GM12878 (cell line): Measurements from ENCODE around the gene RBKS. TPM values are rescaled to one million over a fixed set of nuclear protein-coding genes. Genes with fewer than 3 reads are reported as not detected.

Source experiments
- ATAC-seq: fragments of 200-7000 bp; cut with Tn5 transposase; 3 replicates; pipeline ENCODE4 v1.9.1; 2020; ENCODE audit warnings: mild to moderate bottlenecking, moderate library complexity
- BruUV-seq: library from RNA; stranded (reverse); fragments of 400-500 nt; replicated peaks from 2 replicates; lab custom pipeline; 2021; lab: Mats Ljungman, UMichigan
- CTCF ChIA-PET: fragments of 300-600 bp; sonication (Branson Sonifier 250); formaldehyde crosslinking; extraction: SDS; loops from one replicate; lab custom pipeline; 2021; ENCODE audit warnings: inconsistent platforms; lab: Yijun Ruan, JAX
- POLR2A ChIA-PET: fragments of 350-600 bp; formaldehyde crosslinking; extraction: SDS; loops from one replicate; lab custom pipeline; 2021; ENCODE audit warnings: inconsistent platforms; lab: Charles Lee
- RAD21 ChIA-PET: fragments of 300-600 bp; sonication (Branson Sonifier 250); formaldehyde crosslinking; loops from one replicate; lab custom pipeline; 2023; ENCODE audit warnings: antibody characterized with exemption; ENCODE audit not compliant: unreplicated experiment; lab: Charles Lee
- SMC1A ChIA-PET: fragments of 300-600 bp; sonication (Branson Sonifier 250); formaldehyde crosslinking; loops from one replicate; lab custom pipeline; 2023; ENCODE audit not compliant: unreplicated experiment, uncharacterized antibody; lab: Charles Lee
- DNase-seq: peaks from one replicate; pipeline ENCODE4 v3.0.0-alpha.2; 2011; ENCODE audit warnings: low read depth, low spot score
- FAIRE-seq: peaks from 3 replicates; lab custom pipeline; 2011; peaks lifted over from hg19 to GRCh38; lab: Jason Lieb, UNC
- H2AFZ ChIP-seq: 2 replicates; pipeline ENCODE4 v1.6.0; 2011; ENCODE audit warnings: low read depth, low read length, control low read depth; ENCODE audit not compliant: control insufficient read depth
- H3K27ac ChIP-seq: 2 replicates; pipeline ENCODE4 v1.5.1; 2011; ENCODE audit warnings: control low read depth; ENCODE audit not compliant: control insufficient read depth, insufficient read depth
- H3K27me3 ChIP-seq, 2 experiments: replicated peaks in 1 of 2; 2 replicates each; pipeline versions ENCODE4 v1.6.0 to v1.6.1; 2011; ENCODE audit warnings: low read length in 1 of 2; ENCODE audit not compliant: control insufficient read depth in 2 of 2, insufficient read depth in 2 of 2
- H3K36me3 ChIP-seq, 2 experiments: 2 replicates each; pipeline ENCODE4 v1.5.1; 2011; ENCODE audit warnings: low read length in 1 of 2; ENCODE audit not compliant: control insufficient read depth in 2 of 2, insufficient read depth in 2 of 2
- H3K4me1 ChIP-seq: 2 replicates; pipeline ENCODE4 v1.6.1; 2011; ENCODE audit warnings: mild to moderate bottlenecking, low read length, moderate library complexity, mixed read lengths; ENCODE audit not compliant: control insufficient read depth, insufficient read depth
- H3K4me2 ChIP-seq: 2 replicates; pipeline ENCODE4 v1.6.0; 2011; ENCODE audit warnings: control low read depth; ENCODE audit not compliant: control insufficient read depth, insufficient read depth
- H3K4me3 ChIP-seq: fragments of 200-600 bp; sonication (generic); 2 replicates; pipeline ENCODE4 v1.5.1; 2016
- H3K79me2 ChIP-seq: 2 replicates; pipeline ENCODE4 v1.6.0; 2011; ENCODE audit warnings: low read length; ENCODE audit not compliant: control insufficient read depth, insufficient read depth
- H3K9ac ChIP-seq: 2 replicates; pipeline ENCODE4 v1.8.0; 2011; ENCODE audit warnings: low read length, control low read depth, mixed read lengths; ENCODE audit not compliant: control insufficient read depth, insufficient read depth
- H3K9me3 ChIP-seq: replicated peaks from 3 replicates; pipeline ENCODE4 v1.5.1; 2011; ENCODE audit warnings: mild to moderate bottlenecking, low read length; ENCODE audit not compliant: control insufficient read depth, insufficient read depth
- H4K20me1 ChIP-seq: 2 replicates; pipeline ENCODE4 v1.6.0; 2011; ENCODE audit not compliant: control insufficient read depth, insufficient read depth
- RUNX3 ChIP-seq: IDR thresholded peaks from 2 replicates; pipeline ENCODE4 v1.6.1; 2012; ENCODE audit warnings: low read length, inconsistent platforms
- TARDBP ChIP-seq: IDR thresholded peaks from 2 replicates; pipeline ENCODE4 v1.6.1; 2016; ENCODE audit warnings: borderline replicate concordance
- YBX1 ChIP-seq: fragments of 450-650 bp; IDR thresholded peaks from 2 replicates; pipeline ENCODE4 v1.6.1; 2016; ENCODE audit warnings: antibody characterized with exemption
- WGBS: methylation state at CpG from one replicate; pipeline ENCODE4 v1.1.6; 2016; ENCODE audit warnings: low lambda C conversion rate; ENCODE audit not compliant: insufficient replicate concordance, insufficient coverage; ENCODE audit errors: missing lambda C conversion rate; 5-methylcytosine and 5-hydroxymethylcytosine counted together
- in situ Hi-C: fragments of 300-500 bp; cut with MboI; formaldehyde crosslinking; loops from 9 replicates; pipeline ENCODE4 v1.14.3; 2018; ENCODE audit warnings: mixed read lengths
- intact Hi-C: fragments of 100-400 bp; cut with micrococcal nuclease; formaldehyde crosslinking; loops from one replicate; pipeline ENCODE4 v1.14.2; 2022; ENCODE audit not compliant: unreplicated experiment
- polyA plus RNA-seq, 11 experiments: library from polyadenylated mRNA; depleted of rRNA in 4 of 11; unstranded in 6 of 11; stranded (reverse) in 5 of 11; fragments of >200 nt; fragmentation: Nextera tagmentation in 4 of 11; fragmentation: Illumina TruSeq in 1 of 11; extraction: Ambion mirVana in 4 of 11; extraction: Trizol in 1 of 11; gene quantifications; 1 replicate in 1 of 11; 2 replicates in 10 of 11; pipeline versions ENCODE4 v1.2.1 to v1.2.3, GENCODE V29; 2011 to 2016; ENCODE audit warnings: inconsistent platforms in 2 of 11, missing spikeins in 2 of 11, low read depth in 1 of 11
- total RNA-seq, 4 experiments: library from RNA; depleted of rRNA in 3 of 4; stranded (reverse); fragments of >200 nt in 3 of 4; fragmentation: Illumina TruSeq in 1 of 4; extraction: Trizol in 1 of 4; gene quantifications; 2 replicates each; pipeline versions ENCODE4 v1.2.1 to v1.2.3, GENCODE V29; 2013 to 2021
- TF ChIP-seq, protein P1 (sequence below): fragments of 450-650 bp; formaldehyde crosslinking; IDR thresholded peaks from 2 replicates; pipeline ENCODE4 v1.4.0; 2022; ENCODE audit warnings: mild to moderate bottlenecking, moderate library complexity
- TF ChIP-seq, protein P2 (sequence below): fragments of 150-350 bp; IDR thresholded peaks from 2 replicates; pipeline ENCODE4 v1.6.1; 2016; ENCODE audit warnings: low read depth, low read length

Gene RBKS
- total and polyA plus RNA-seq, 10 of the 15 experiments (the other 5 are each of a cell fraction or from before 2014, with no cell fraction given), result 0.39 to 1.8 (median 1.0) TPM

DNA sequence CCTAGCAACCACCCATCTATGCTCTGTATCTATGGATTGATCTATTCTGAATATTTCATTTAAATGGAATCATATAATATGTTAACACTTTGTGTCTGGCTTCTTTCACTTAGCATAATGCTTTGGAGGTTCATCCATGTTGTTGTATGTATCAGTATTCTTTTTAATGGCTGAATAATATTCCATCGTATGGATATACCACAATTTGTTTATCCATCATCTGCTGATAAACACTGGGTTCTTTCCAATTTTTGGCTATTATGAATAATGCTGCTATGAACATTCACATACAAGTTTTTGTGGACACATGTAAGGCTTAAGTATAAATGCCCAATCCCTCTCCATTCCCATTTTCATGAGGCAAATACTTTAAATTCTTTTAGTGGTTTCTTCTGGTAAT lies 65.8 kb downstream of the RBKS start:
- H3K79me2 ChIP-seq, result no peaks in the 10 kb centered on the region
- H4K20me1 ChIP-seq, result no peaks in the 10 kb centered on the region
- H3K9me3 ChIP-seq, result no peaks in the 10 kb centered on the region; the same call in 1 of the 3 replicates
- TF ChIP-seq, protein P1, sequence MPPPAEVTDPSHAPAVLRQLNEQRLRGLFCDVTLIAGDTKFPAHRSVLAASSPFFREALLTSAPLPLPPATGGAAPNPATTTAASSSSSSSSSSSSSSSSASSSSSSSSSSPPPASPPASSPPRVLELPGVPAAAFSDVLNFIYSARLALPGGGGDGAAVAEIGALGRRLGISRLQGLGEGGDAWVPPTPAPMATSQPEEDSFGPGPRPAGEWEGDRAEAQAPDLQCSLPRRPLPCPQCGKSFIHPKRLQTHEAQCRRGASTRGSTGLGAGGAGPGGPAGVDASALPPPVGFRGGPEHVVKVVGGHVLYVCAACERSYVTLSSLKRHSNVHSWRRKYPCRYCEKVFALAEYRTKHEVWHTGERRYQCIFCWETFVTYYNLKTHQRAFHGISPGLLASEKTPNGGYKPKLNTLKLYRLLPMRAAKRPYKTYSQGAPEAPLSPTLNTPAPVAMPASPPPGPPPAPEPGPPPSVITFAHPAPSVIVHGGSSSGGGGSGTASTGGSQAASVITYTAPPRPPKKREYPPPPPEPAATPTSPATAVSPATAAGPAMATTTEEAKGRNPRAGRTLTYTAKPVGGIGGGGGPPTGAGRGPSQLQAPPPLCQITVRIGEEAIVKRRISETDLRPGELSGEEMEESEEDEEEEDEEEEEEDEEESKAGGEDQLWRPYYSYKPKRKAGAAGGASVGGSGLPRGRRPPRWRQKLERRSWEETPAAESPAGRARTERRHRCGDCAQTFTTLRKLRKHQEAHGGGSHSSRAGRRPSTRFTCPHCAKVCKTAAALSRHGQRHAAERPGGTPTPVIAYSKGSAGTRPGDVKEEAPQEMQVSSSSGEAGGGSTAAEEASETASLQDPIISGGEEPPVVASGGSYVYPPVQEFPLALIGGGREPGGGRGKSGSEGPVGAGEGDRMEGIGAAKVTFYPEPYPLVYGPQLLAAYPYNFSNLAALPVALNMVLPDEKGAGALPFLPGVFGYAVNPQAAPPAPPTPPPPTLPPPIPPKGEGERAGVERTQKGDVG (CRISPR knock-in tag), result no peak
- TF ChIP-seq TARDBP, result no peak
- TF ChIP-seq YBX1, result no peak
- no peak for TF ChIP-seq RUNX3
- TF ChIP-seq, protein P2, sequence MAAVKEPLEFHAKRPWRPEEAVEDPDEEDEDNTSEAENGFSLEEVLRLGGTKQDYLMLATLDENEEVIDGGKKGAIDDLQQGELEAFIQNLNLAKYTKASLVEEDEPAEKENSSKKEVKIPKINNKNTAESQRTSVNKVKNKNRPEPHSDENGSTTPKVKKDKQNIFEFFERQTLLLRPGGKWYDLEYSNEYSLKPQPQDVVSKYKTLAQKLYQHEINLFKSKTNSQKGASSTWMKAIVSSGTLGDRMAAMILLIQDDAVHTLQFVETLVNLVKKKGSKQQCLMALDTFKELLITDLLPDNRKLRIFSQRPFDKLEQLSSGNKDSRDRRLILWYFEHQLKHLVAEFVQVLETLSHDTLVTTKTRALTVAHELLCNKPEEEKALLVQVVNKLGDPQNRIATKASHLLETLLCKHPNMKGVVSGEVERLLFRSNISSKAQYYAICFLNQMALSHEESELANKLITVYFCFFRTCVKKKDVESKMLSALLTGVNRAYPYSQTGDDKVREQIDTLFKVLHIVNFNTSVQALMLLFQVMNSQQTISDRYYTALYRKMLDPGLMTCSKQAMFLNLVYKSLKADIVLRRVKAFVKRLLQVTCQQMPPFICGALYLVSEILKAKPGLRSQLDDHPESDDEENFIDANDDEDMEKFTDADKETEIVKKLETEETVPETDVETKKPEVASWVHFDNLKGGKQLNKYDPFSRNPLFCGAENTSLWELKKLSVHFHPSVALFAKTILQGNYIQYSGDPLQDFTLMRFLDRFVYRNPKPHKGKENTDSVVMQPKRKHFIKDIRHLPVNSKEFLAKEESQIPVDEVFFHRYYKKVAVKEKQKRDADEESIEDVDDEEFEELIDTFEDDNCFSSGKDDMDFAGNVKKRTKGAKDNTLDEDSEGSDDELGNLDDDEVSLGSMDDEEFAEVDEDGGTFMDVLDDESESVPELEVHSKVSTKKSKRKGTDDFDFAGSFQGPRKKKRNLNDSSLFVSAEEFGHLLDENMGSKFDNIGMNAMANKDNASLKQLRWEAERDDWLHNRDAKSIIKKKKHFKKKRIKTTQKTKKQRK, result no peak
- SMC1A ChIA-PET, result no interaction called here
- H3K4me1 ChIP-seq, result no peaks in the 10 kb centered on the region
- no peak overlapping the region for H2AFZ ChIP-seq
- DNase-seq, result no peak
- H3K4me3 ChIP-seq, result no peak overlapping the region
- CTCF ChIA-PET, result no interaction called here
- FAIRE-seq, result no peak
- no peak overlapping the region for H3K9ac ChIP-seq
- H3K27ac ChIP-seq, result no peak overlapping the region
- 85% methylated on average over 1 of the region's 1 CpG for WGBS
- H3K4me2 ChIP-seq, result no peak overlapping the region
- H3K36me3 ChIP-seq, result no peaks in the 10 kb centered on the region
- intact Hi-C loops (no loop called here), in situ Hi-C loops (no loop called here)
- no peak for ATAC-seq
- POLR2A ChIA-PET, result no interaction called here
- RAD21 ChIA-PET, result no interaction called here
- no peaks in the 10 kb centered on the region; a peak in 1 of 4 replicates for H3K27me3 ChIP-seq
- no TSS peak for BruUV-seq
